Peyer's patch (tissue), 4 donors: ENCODE measurements around the gene MEN1. TPM values are rescaled to one million over a fixed set of nuclear protein-coding genes. Genes with fewer than 3 reads are reported as not detected.
A peak's percentile ranks its signal among the peaks of the same experiment; 100 is the strongest.

ENCODE experiments used
- DNase-seq, 3 donors: peaks; one replicate each; pipeline ENCODE4 v3.0.0-alpha.2; 2017 to 2019
- H3K27ac ChIP-seq, 4 donors: fragments of 200-600 bp; sonication (generic); one replicate each; pipeline ENCODE4 v1.5.1; 2016 to 2019
- H3K27me3 ChIP-seq, 2 donors: fragments of 200-600 bp; sonication (generic); one replicate each; pipeline ENCODE4 v1.5.1; 2019
- H3K36me3 ChIP-seq, 3 donors: fragments of 200-600 bp; sonication (generic); one replicate each; pipeline ENCODE4 v1.5.1; 2016 to 2019
- H3K4me1 ChIP-seq, 4 donors: fragments of 200-600 bp; sonication (generic); one replicate each; pipeline ENCODE4 v1.5.1; 2016 to 2019
- H3K4me3 ChIP-seq, 4 donors: fragments of 200-600 bp; sonication (generic); 1 replicate in 3 of 4; 2 replicates in 1 of 4; pipeline ENCODE4 v1.5.1; 2016 to 2019; ENCODE audit warnings: mild to moderate bottlenecking in 1 of 4
- H3K9me3 ChIP-seq, 4 donors: fragments of 200-600 bp; sonication (generic); one replicate each; pipeline ENCODE4 v1.5.1; 2016 to 2019; ENCODE audit warnings: mild to moderate bottlenecking in 1 of 4
- POLR2A ChIP-seq, 2 donors: fragments of 450-650 bp; IDR thresholded peaks; one replicate each; pipeline ENCODE4 v1.5.1; 2017; ENCODE audit warnings: antibody characterized with exemption in 2 of 2, mild to moderate bottlenecking in 2 of 2, moderate library complexity in 2 of 2
- total RNA-seq, 4 donors: library from RNA; depleted of rRNA; stranded (reverse); fragments of >200 nt; gene quantifications; one replicate each; pipeline ENCODE4 v1.1.0, GENCODE V29; 2016
- TF ChIP-seq, protein P1 (sequence below), 6 experiments: fragments of 450-650 bp in 4 of 6; fragments of 200-600 bp in 2 of 6; sonication (generic) in 1 of 6; IDR thresholded peaks; one replicate each; pipeline ENCODE4 v1.5.1; 2017 to 2019; ENCODE audit warnings: antibody characterized with exemption in 6 of 6, mild to moderate bottlenecking in 3 of 6, moderate library complexity in 1 of 6

Gene MEN1
- total RNA-seq: 10 to 100 TPM; 20.3 to 47.0 (median 31.9) TPM

DNA sequence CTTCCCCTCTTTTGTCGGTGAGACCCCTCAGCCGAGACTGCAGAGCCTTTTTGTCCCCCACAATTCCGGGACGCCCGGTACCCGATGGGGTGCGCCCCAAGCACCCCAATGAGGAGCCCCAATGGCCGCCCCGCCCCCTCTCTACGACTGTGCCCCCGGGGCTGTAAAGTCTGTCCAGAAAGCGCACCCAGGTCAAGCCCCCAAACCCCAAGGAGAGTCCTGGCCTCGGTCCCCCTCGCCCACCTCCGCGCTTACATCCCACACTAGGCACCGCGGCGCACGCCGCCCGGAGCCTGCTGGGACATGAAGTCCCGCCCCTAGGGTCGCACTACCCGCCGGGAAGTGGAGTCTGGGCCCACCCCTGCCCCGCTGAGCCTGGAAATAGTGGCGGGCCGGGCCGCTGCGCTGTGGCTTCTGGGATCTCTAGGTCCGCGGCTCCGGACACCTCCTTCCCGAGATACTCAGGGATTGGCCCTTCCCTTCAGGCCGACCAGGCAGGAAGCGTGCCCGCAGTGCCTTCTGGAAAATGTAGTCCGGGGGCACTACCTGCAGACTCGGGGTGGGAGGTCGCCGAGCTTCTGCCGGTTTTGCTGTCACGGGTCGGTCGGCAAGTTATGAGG, at the start of gene MEN1:
Gene MEN1, minus strand, starts transcription at position 281 of the 620 bp plus-strand sequence. CDS start 442 bp downstream, outside the sequence.
- TF ChIP-seq POLR2A (IDR thresholded peaks at IDR 0.05): peak; percentile 76 to 88
- TF ChIP-seq, protein P1, sequence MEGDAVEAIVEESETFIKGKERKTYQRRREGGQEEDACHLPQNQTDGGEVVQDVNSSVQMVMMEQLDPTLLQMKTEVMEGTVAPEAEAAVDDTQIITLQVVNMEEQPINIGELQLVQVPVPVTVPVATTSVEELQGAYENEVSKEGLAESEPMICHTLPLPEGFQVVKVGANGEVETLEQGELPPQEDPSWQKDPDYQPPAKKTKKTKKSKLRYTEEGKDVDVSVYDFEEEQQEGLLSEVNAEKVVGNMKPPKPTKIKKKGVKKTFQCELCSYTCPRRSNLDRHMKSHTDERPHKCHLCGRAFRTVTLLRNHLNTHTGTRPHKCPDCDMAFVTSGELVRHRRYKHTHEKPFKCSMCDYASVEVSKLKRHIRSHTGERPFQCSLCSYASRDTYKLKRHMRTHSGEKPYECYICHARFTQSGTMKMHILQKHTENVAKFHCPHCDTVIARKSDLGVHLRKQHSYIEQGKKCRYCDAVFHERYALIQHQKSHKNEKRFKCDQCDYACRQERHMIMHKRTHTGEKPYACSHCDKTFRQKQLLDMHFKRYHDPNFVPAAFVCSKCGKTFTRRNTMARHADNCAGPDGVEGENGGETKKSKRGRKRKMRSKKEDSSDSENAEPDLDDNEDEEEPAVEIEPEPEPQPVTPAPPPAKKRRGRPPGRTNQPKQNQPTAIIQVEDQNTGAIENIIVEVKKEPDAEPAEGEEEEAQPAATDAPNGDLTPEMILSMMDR (IDR thresholded peaks at IDR 0.05): peak in 1 of 6 experiments; percentile 27
- peaks cover 3 to 11% (median 8%) of the 10 kb centered on the region in 4 donors for H3K4me1 ChIP-seq
- peak within 1 kb of the TSS; percentile 64 to 87 (median 83) for H3K4me3 ChIP-seq
- peak; percentile 84 to 96 (median 96) for DNase-seq
- peaks cover 0 to 22% (median 0%) of the 10 kb centered on the region in 3 donors for H3K36me3 ChIP-seq
- H3K9me3 ChIP-seq: no peaks in the 10 kb centered on the region
- H3K27me3 ChIP-seq: no peaks in the 10 kb centered on the region
- peak within 1 kb of the TSS; percentile 61 to 87 (median 78) for H3K27ac ChIP-seq

DNA sequence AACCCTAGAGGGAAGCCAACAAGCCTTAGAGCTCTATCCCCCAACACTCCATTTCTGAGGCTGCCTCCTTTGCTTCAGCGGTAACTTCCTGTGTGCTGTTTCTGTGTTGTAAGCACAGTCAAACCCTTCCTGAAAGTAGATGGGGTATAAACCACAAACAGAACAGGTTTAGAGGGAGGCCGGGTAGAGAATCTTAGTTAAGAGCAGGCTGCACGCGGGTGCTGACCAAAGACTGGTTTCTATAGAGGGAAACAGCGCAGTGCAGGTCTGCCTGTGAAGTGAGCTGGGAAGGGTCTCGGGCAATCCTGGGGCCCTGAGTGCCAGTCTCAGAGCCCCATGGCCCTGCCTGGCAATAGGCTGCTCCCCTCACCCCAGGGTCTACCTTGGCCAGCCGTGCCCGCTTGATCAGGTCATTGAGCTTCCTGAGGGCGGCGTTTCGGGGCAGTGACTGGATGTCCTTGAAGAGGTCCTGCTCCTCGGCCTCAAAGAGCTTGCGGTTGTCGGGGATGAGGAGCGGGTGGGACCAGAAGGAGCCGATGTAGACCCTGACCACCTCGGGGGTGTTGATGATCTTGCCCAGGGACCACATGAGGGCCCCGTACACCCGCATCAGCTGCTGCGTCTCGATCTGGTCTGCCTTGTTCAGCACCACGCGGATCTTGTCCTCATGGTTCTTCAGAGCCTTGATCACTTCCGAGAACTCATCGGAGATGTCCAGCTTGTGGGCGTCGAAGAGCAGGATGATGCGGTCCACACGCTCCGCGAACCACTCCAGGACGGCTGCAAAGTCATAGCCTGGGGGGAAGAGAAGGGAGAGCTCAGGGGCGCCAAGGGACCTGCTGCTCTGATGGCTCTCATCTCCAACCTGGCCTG, 49.4 kb upstream of the MEN1 start:
- Histone ChIP-seq H3K36me3 (peaks cover 0 to 31% (median 0%) of the 10 kb centered on the region in 3 donors), H3K4me1 (peaks cover 31 to 96% (median 83%) of the 10 kb centered on the region in 4 donors), H3K9me3 (peaks cover 0 to 2% (median 0%) of the 10 kb centered on the region in 4 donors), H3K27ac (peak overlapping the region; percentile 86 to 94 (median 90)), H3K27me3 (no peaks in the 10 kb centered on the region), H3K4me3 (peak overlapping the region in 3 of 4 donors; percentile 2 to 25 (median 2))
- DNase-seq: peak in 2 of 3 donors; percentile 78 to 86
- peak in 1 of 2 donors; percentile 23 for TF ChIP-seq POLR2A (IDR thresholded peaks at IDR 0.05)
- TF ChIP-seq, protein P1 (IDR thresholded peaks at IDR 0.05): no peak

DNA sequence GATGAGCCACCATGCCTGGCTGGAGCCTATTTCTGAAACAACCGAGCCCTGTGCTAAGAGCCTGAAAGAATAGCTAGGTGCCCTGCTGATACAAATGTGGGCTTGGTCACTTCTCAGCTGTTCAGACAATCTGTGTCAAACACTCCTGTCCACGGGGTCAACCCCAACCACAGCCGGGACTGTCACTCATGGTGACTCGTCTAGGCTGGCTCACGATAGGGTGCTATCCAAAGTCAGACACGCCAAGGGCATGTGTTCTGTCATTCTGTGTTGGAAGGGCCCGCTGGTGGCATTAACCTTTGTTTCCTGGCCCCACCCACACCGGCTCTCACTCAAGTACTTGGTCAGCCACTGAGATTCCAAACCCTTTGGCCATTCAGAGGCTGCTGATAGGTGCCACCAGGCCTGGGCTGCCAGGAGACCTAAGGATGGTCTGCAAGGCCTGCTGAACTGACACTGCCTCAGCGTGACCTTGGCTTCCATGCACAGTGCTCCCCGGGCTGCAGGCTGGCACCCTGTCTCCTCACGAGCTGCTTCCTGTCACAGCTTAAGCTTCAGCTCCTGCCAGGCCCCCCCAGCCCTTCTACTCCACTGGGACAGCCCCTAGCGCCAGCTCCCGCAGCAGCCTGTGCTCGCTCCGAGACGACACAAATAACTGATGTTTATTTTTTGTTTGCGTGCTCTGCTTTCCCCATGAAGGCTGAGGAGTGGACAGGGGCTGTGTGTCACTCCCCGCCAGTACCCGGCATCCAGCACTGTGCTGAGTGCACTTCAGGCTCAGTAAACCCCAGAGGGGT, 48.3 kb upstream of the MEN1 start:
- TF ChIP-seq POLR2A (IDR thresholded peaks at IDR 0.05): no peak
- TF ChIP-seq, protein P1 (IDR thresholded peaks at IDR 0.05): no peak
- H3K27me3 ChIP-seq: no peaks in the 10 kb centered on the region
- peaks cover 0 to 2% (median 0%) of the 10 kb centered on the region in 4 donors for H3K9me3 ChIP-seq
- peak in 2 of 3 donors; percentile 84 to 87 for DNase-seq
- peak overlapping the region in 1 of 4 donors; percentile 25 for H3K4me3 ChIP-seq
- peak overlapping the region; percentile 86 to 94 (median 90) for H3K27ac ChIP-seq
- peaks cover 0 to 41% (median 0%) of the 10 kb centered on the region in 3 donors for H3K36me3 ChIP-seq
- H3K4me1 ChIP-seq: peaks cover 32 to 96% (median 83%) of the 10 kb centered on the region in 4 donors

DNA sequence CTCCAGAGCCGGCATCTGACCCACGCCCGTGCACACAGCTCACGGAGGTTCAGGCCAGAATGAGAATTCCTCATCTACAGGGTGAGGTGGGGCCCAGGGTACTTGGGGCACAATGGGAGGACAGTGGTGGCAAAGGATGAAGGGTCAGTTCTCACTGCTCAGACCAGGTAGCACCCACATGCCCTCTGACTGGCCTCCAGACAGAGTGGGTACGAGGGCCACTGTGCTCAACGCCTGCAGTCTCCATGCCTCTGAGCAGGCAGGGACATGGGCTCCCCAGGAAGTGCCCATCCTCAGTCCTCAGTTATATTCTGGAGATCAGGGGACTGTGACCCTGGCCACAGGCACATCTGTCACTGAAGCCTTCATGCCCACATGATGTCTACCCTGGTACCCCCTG, 47.1 kb upstream of the MEN1 start:
- Histone ChIP-seq H3K27ac (peak overlapping the region in 3 of 4 donors; percentile 78 to 95 (median 94)), H3K27me3 (no peaks in the 10 kb centered on the region), H3K4me1 (peaks cover 29 to 95% (median 81%) of the 10 kb centered on the region in 4 donors), H3K9me3 (peaks cover 0 to 2% (median 0%) of the 10 kb centered on the region in 4 donors), H3K36me3 (peaks cover 0 to 50% (median 0%) of the 10 kb centered on the region in 3 donors), H3K4me3 (no peak overlapping the region)
- TF ChIP-seq POLR2A (IDR thresholded peaks at IDR 0.05): no peak
- TF ChIP-seq, protein P1 (IDR thresholded peaks at IDR 0.05): no peak
- no peak for DNase-seq
